Gastroesophageal sphincter (tissue), 3 donors: ENCODE measurements around the gene SDK2.

Source experiments
- CTCF ChIP-seq, 4 experiments: fragments of 200-600 bp in 2 of 4; fragments of 450-650 bp in 2 of 4; sonication (generic) in 1 of 4; IDR thresholded peaks; one replicate each; pipeline ENCODE4 v1.5.1; 2017 to 2019; ENCODE audit warnings: antibody characterized with exemption in 4 of 4, mild to moderate bottlenecking in 2 of 4, moderate library complexity in 2 of 4
- EP300 ChIP-seq: sonication (generic); formaldehyde crosslinking; IDR thresholded peaks from one replicate; pipeline ENCODE4 v1.6.1; 2017; ENCODE audit warnings: antibody characterized with exemption, mild to moderate bottlenecking
- POLR2AphosphoS5 ChIP-seq: sonication (generic); formaldehyde crosslinking; IDR thresholded peaks from one replicate; pipeline ENCODE4 v1.6.1; 2017; ENCODE audit warnings: antibody characterized with exemption

DNA sequence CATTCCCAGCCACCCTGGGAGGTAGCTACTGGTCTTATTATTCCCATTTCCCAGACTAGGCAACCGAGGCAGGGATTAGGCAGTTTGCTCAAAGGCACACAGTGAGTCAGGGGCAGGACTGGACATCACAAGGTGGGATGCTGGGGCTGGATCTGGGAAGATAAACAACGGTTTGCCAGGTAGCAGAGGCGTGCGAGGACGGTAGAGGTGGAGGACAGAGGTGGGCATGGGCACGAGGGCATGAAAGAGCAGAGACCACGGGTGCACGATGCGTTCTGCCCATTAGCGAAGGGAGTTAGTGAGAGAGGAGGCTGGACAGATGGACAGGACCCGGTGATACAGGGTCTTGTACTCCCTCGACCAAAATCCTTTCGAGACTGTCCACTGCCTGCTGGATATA, 148.0 kb downstream of the SDK2 start:
- TF ChIP-seq CTCF (IDR thresholded peaks at IDR 0.05) (no peak), POLR2AphosphoS5 (no peak), EP300 (no peak)
